GM12892 (cell line): ENCODE data around the gene RFC1.
"Not testable (repeated sequence)": the region's sequence is repeated elsewhere in the genome, so short reads cannot be mapped to it uniquely, and the experiment has no call there.

Source experiments
- POLR2A ChIP-seq: IDR thresholded peaks from 2 replicates; pipeline ENCODE4 v1.6.1; 2011; ENCODE audit warnings: low read depth, low read length, control low read depth
- TAF1 ChIP-seq: IDR thresholded peaks from 2 replicates; pipeline ENCODE4 v1.6.1; 2011; ENCODE audit warnings: low read depth, mild to moderate bottlenecking, control low read depth, low read length, borderline replicate concordance

DNA sequence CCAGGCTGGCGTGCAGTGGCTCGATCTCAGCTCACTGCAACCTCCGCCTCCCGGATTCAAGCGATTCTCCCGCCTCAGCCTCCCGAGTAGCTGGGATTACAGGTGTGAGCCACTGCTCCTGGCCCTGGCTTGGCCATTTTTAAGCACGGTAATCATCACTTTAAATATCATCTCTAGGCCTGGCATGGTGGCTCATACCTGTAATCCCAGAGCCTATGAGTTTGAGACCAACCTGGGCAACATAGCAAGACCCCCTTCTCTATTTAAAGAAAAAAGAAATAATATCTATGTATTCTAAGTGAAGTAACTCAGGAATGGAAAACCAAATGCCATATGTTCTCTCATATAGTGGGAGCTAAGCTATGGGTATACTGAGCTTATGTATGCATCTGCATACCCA, 45.4 kb upstream of the RFC1 start:
- TF ChIP-seq TAF1, POLR2A: not testable (repeated sequence)
